Measurements from ENCODE around the gene ROR2.
"Not testable (repeated sequence)": the region's sequence is repeated elsewhere in the genome, so short reads cannot be mapped to it uniquely, and the experiment has no call there.

ROR2 gene

DNA sequence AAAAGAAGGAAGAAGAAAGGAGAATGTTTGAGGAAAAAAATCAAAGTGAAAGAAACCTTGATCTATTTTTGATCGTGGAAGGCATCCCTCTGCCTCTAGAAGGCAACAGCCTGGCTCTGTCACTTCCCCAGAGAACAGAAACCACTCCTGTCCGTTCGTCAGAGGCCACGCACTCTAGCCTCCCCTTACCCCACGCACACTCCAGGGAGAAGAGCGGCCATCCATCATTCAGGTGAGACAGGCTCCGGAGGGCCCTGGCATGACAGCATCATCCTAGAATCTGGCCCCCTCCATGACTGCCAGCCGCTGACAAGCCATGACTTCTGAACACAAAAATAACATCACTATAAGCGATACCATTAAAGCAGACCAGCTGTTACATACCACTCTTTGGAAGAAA is 135.8 kb downstream of the ROR2 start:
- DNase-seq = no peak

GRCh38 chr9:91813176-91813795 is 136.7 kb downstream of the ROR2 start:
- DNase-seq = no peak

GRCh38 chr9:91812191-91812590 is 137.8 kb downstream of the ROR2 start:
- DNase-seq = no peak

DNA sequence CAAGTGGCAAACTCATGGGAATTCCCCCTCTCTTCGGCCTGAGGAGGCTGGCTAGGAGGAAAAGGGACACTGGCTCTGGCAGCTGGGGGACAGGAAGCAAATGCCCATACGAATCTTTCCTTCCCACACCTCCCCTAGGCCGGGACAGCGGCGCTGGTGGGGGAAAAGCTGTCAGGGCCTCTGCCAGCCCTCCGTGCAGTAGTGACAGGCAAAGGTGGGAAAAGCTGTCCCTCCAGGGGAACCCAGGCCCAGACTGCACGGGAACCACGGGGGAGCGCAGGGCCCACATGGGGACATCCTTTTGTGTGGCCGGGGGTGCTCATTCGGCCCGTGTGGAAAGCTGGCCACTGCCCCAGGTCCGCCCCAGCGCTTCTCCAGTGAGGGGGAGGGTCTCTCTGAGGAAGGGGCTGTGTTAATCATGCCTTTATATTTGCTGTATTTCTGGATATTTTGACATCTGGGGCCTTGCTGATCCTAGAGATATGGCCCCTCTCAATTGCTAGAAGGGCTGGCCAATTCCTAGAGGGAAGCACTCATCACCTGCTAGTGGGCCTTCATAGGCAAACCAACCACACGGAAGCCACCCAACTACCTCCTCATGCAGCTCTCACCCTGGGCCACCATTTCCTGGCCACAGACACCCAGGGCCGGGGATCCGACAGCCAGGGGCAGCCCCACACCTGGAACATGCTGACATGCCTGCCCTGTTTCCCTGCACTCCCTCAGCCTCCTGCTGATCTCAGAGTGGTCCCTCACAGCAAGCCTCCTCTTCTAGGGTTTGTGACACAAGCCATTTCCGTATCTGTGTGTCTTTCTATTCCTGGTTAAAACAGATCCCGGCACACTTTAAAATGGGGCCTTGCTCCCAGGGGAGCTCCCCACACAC is 138.8 kb downstream of the ROR2 start:
- DNase-seq = no peak

DNA sequence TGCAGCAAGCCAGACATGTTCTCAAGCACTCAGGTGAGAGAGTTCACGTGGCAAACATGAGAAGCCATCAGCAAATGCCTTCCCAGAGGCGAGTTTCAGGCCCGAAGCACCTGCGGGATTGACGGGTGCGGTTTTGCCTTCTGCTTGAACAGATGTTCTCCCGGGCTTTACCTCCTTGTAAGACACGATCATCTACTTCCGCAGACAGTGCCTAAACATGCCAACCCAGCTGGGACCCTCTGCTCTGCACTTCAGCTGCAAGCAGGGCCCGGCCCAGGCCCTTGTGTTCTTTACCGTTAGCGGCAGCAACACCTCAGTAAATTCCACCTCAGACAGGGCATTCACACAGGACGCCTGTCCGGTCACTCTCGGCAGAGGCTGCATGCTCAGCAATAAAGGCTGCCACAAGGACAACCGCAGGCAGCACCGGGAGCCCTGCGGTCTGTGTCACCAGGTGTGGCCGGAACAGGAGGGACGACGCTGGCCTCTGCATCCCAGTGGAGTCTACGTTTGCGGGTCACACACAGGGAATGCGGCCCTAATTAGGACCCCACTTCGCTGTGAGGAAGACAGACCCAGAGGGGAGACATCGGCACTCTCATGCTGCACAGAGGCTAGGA is 139.6 kb downstream of the ROR2 start:
- no peak for DNase-seq

DNA sequence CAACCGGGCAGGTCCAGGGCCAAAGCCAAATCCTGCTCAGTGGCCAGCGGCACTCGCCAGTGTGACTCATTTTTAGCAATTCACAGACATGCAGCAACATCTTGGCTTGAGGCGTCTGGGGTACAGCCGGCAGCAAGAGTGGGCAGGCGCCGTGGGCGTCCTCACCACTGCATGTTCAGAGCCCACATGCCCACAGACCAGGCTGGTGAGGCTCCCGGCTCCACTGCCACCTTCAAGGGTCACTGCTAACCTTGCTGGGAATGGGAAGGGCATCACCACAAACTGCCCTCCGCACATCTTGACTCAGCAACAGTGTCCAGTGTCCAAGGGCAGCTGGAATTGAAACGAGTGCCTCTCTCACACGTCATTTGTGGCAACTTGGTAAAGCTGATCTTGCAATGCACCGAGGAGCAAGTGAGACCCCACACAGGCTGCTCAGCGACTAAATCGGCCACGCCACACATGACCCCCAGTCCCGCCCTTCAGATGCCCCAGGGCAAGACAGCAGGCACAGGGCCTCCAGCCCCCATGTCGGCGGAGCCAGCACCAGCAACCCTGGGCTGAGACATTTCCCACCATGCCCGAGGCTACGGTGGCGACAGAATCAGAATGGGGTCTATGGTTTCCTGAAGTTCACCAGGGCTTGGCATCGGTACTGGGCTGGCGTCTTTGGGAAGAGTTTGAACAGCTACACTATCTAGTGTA is 140.3 kb downstream of the ROR2 start:
- no peak for DNase-seq

DNA sequence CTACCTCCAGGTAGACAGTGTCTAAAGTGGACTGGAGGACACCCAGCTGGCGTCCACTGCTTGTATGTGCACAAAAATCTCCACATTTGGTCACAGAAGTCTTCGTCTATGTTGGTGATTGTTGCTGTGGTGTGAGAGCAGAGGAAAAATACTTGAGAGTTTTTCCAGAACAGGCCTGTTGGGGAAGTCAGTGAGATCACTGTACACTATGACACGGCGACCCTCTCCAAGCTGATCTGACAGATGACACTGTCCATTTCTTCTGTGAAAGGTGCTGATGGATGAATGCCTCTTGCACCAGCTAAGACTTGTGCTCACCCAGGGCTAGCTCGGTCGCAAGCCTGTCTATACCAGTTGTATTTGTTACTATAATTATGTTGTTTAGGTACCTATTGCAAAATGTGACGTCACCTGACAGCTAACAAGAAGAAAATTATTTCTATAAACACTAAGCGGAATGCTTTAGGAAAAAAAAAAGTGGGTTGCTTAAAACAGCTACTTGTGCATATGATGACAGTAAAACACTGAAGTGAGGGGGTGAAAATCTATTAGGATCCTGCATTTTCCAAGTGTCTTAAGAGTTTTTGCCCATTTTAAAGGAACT is 142.3 kb downstream of the ROR2 start:
- no peak for DNase-seq

DNA sequence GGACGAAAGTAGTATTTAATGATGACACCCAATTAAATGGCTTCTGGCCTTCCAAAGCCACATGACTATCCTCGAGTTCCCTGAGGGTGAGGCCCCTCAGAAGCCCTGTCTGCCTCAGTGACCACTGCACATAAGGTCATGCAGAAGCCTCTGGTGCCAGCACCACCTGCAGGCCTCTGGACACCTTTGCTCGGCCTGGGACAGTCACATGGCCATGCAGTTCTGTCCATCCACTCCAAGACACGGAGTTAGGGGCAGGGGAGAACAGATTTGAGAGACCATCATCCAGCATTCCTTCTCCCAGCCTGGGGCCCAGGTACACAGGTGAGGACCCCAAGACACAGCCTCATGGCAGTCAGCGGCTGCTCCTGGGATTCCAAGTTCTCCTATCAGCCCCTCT is 145.0 kb downstream of the ROR2 start:
- DNase-seq = no peak

DNA sequence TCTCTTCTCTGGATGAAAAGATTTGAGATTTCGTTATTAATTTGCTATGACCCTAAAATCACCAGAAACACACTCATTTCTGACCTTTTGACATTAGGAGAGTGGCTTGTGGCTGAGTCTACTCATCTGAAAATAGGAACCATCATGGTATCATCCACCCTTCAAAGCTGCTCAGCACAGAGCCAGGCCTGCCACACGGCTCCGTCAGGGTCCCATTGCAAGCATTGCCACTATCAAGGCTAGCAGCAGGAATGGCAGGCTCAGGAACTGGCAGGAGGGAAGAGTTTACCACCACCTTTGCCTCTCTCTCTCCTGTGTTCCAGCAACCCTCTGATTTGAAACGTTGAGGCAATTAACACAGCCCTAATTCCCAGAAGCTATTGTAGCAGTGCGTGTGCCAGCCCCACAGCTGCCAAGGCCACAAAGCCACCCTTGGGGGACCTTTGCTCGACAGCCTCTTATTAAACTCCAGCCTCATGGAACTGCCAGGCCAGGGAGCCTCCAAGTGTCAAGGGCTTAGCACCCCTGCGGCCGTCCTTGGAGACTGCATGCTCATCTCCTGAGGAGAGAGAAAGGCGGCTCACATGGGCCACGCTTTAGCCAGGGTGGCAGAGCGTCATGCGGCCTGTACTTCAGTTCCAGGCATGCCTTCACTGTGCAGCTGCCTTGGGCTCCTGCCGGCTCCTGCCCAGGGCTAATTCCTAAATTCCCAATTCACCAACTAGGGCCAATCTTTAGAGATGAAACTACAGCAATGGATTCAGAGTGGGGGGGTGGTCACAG is 145.9 kb downstream of the ROR2 start:
- no peak for DNase-seq

DNA sequence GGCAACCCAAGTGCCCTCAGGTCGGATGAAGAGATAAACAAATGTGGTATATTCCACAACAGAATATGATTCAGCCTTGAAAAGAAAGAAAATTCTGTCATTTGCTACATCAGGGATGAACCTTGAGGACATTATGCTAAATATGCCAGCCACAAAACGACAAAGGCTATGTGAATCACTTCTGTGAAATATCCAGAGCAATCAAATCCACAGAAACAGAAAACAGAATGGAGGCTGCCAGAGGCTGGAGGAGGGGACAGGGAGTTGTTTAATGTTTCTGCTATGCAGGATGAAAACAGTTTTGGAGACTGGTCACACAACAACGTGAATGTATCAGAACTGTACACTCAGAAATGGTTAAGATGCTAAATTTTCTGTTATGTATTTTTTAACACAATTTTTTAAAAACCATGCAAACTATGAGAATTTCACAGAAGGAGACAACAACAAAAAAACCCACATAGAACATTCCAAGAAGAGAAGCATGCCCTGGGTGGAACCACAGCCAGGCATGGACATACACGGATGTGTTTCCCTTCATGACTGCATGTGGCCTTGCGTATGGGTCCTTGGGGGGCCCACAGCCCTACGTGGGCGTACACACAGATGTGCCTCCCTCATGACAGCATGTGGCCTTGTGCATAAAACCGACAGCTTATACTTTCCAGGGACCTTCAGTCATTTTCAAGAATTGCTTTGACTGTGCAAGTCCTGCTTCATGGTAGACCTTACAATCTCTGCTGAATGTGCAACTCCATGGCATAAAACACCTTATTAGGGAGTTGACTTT is 146.7 kb downstream of the ROR2 start:
- DNase-seq = no peak

- no peak for DNase-seq
These were observed 147.6 kb downstream of the ROR2 start for GRCh38 chr9:91802391-91802790.

- no peak for DNase-seq
These were observed 149.5 kb downstream of the ROR2 start for GRCh38 chr9:91800473-91801030.

DNA sequence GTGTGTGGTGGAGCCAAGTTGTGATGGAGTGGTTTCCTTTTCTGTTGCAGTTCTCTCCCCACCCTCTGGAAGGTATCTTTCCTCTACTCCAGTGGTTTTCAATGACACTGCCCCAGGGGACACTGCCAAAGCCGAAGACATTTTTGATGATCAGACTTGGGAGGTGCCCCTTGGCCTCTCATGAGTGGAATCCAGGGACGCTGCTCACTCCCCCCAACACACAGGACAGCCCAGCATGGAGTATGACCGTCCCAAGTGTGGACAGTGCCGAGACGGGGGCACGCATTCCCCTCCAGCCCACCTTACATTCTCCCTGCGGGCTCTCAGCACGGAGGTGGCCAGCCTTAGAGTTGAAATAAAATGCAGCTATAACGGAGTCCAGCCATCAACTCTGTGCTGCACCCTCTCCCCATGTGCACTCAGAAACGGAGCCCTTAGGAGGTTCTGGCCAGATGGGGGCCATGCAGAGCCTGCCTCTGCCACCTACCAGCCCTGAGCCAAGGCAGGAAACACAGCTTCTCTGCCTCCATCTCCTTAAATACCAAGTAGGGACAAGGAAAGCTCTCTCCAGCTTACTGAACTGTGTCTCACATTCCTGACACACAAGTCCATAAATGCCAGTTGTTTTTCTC is 150.8 kb downstream of the ROR2 start:
- DNase-seq = no peak

GRCh38 chr9:91798273-91799112 is 151.5 kb downstream of the ROR2 start:
- DNase-seq = peak; percentile 72 to 79

DNA sequence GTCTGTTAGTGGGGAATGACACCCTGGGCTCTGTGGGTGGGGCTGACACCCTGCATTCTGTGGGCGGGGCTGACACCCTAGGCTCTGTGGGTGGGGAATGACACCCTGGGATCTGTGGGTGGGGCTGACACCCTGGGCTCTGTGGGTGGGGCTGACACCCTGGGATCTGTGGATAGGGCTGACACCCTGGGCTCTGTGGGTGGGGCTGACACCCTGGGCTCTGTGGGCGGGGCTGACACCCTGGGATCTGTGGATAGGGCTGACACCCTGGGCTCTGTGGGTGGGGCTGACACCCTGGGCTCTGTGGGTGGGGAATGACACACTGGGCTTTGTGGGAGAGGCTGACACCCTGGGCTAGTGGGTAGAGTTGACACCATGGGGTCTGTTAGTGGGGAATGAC is 152.5 kb downstream of the ROR2 start:
- peak in 1 of 2 donors; percentile 32 for DNase-seq

DNA sequence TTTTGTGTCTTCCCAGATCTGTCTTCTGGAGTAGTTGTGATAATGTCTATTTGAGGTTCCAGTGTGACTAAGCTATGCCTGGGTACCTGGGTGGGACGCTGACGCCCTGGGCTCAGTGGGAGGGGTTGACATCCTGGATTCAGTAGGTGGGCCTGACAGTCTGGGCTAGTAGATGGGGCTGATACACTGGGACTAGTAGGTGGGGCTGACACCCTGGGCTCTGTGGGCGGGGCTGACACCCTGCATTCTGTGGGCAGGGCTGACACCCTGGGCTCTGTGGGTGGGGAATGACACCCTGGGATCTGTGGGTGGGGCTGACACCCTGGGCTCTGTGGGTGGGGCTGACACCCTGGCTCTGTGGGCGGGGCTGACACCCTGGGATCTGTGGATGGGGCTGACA is 153.5 kb downstream of the ROR2 start:
- peak; percentile 34 to 61 for DNase-seq

DNA sequence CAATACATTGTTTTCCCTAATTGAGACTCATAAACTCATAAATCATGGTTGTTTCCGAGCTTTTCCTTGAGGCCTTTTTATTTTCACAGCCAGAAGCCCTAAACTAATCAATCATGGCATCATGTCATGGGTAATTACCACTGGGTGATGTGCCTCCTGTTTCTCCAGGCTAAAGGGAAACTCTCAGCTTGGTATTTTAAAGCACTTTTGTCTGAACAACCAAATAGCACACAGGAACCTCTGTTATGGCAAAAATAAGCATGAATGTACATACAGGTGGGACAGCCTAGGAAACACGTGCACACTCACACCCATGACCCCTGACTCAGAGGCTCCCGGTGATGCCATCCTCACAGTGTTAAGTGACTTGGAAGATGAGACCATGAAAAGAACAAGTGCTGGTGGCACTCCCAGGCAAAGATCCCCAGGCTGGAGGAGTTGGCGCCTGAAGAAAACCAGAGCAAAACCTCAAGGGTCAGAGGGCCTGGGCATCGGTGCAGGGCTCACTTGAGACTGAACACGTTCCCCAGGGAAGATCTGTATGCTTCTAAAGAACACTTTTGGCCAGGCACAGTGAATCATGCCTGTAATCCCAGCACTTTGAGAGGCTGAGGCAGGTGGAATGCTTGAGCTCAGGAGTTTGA is 154.3 kb downstream of the ROR2 start:
- DNase-seq = no peak

DNA sequence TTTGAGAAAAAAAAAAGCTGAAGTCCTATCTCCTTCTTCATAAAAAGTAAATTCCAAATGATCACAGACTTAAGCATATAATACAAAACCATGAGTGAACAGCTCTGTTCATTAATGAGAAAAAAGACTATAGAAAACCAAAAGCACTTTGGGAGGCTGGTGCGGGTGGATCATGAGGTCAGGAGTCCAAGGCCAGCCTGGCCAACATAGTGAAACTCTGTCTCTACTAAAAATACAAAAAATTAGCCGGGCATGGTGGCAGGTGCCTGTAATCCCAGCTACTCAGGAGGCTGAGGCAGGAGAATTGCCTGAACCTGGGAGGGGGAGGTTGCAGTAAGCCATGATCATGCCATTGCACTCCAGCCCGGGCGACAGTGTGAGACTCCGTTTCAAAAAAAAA is 156.7 kb downstream of the ROR2 start:
- DNase-seq = not testable (repeated sequence)

GRCh38 chr9:91790917-91791316 is 159.1 kb downstream of the ROR2 start:
- no peak for DNase-seq
